H1 (cell line): ENCODE results near the gene TPPP3. TPM values are rescaled to one million over a fixed set of nuclear protein-coding genes. Genes with fewer than 3 reads are reported as not detected.

ENCODE experiments used
- BRCA1 ChIP-seq: IDR thresholded peaks from 2 replicates; pipeline ENCODE4 v1.6.1; 2012; ENCODE audit warnings: low read depth, low read length, improper control_type of control experiment
- CEBPB ChIP-seq: IDR thresholded peaks from 2 replicates; pipeline ENCODE4 v1.6.1; 2012; ENCODE audit warnings: low read depth, low read length
- E2F6 ChIP-seq: IDR thresholded peaks from 2 replicates; pipeline ENCODE4 v1.6.1; 2012; ENCODE audit warnings: inconsistent platforms
- POU5F1 ChIP-seq: IDR thresholded peaks from 2 replicates; pipeline ENCODE4 v1.6.1; 2011; ENCODE audit warnings: low read depth, mild to moderate bottlenecking, low read length, moderate library complexity
- SIX5 ChIP-seq: IDR thresholded peaks from 2 replicates; pipeline ENCODE4 v1.6.1; 2011; ENCODE audit warnings: mild to moderate bottlenecking, low read depth, low read length
- SP2 ChIP-seq: IDR thresholded peaks from 2 replicates; pipeline ENCODE4 v1.6.1; 2012; ENCODE audit warnings: mild to moderate bottlenecking, low read length, inconsistent platforms
- SRF ChIP-seq: IDR thresholded peaks from 2 replicates; pipeline ENCODE4 v1.6.1; 2011; ENCODE audit warnings: mild to moderate bottlenecking, low read depth, low read length, moderate library complexity
- TBP ChIP-seq: IDR thresholded peaks from 2 replicates; pipeline ENCODE4 v1.6.1; 2011; ENCODE audit warnings: low read depth, low read length, improper control_type of control experiment
- polyA plus RNA-seq, 7 experiments: library from polyadenylated mRNA; depleted of rRNA in 3 of 7; stranded (reverse) in 5 of 7; unstranded in 2 of 7; fragments of >200 nt in 5 of 7; fragments of 200-250 nt in 2 of 7; gene quantifications; 1 replicate in 5 of 7; 2 replicates in 1 of 7; 4 replicates in 1 of 7; pipeline versions ENCODE4 v1.2.1 to v1.2.3, GENCODE V29; 2011 to 2013; ENCODE audit warnings: missing spikeins in 2 of 7, mixed read lengths in 2 of 7
- total RNA-seq: library from RNA; stranded (reverse); fragmentation: NEBNext Ultra II Directional; extraction: Animal tissue kit (Norgen Biotek cat#: 25700); gene quantifications from 2 replicates; pipeline ENCODE4 v1.2.1, GENCODE V29; 2021
- TF ChIP-seq, protein P1 (sequence below), 3 experiments: IDR thresholded peaks; 1 replicate in 2 of 3; 2 replicates in 1 of 3; pipeline versions ENCODE4 v1.5.1 to v1.6.1; 2011; ENCODE audit warnings: low read length in 3 of 3, mild to moderate bottlenecking in 3 of 3, inconsistent platforms in 2 of 3, low read depth in 1 of 3, moderate library complexity in 1 of 3; ENCODE audit not compliant: insufficient read depth in 1 of 3; ENCODE audit errors: control extremely low read depth in 1 of 3

Gene TPPP3
- total and polyA plus RNA-seq, 2 of the 8 experiments (the other 6 are each of a cell fraction or from before 2014, with no cell fraction given): 0.77 to 1.0 TPM

DNA sequence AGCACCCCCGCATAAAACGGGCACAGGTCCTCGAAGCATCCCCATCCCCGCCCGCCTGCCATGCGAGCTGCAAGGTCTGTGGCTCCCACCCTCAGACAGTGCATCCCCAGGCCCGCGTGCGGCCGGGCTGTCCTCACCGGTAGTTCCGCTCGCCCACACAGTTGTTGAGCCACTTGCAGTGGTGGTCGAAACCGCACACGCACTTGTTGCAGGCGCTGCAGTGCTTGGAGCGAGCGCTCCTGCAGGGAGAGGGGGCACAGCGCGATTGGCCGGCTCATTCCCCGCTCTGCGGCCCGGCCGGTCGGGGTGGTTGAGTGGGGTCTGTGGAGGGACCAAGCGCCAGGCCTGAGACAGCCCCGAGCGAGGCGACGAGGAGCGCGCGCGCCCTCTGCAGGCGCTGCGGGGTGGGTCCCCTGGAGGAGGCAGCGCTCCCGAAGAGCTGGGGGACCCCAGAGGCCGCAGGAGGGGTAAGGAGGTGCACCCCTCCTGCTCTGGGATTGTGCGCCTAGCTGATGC lies 6.0 kb upstream of the TPPP3 start (continued):
- TF ChIP-seq, protein P1, sequence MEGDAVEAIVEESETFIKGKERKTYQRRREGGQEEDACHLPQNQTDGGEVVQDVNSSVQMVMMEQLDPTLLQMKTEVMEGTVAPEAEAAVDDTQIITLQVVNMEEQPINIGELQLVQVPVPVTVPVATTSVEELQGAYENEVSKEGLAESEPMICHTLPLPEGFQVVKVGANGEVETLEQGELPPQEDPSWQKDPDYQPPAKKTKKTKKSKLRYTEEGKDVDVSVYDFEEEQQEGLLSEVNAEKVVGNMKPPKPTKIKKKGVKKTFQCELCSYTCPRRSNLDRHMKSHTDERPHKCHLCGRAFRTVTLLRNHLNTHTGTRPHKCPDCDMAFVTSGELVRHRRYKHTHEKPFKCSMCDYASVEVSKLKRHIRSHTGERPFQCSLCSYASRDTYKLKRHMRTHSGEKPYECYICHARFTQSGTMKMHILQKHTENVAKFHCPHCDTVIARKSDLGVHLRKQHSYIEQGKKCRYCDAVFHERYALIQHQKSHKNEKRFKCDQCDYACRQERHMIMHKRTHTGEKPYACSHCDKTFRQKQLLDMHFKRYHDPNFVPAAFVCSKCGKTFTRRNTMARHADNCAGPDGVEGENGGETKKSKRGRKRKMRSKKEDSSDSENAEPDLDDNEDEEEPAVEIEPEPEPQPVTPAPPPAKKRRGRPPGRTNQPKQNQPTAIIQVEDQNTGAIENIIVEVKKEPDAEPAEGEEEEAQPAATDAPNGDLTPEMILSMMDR (IDR thresholded peaks at IDR 0.05; ENCODE audit: control extremely low read depth in 1 of 3, insufficient read depth in 1 of 3, low read depth in 1 of 3, low read length in 3 of 3): peak in 2 of 3 experiments; percentile 86 to 96; a peak in 3 of 4 replicates
- TF ChIP-seq SP2 (no peak), SRF (0 out of 2 replicates have a peak, but pooled peaks have one; percentile 24), TBP (peak; percentile 50; the same call in 1 of the 2 replicates), BRCA1 (no peak), E2F6 (peak; percentile 23; the same call in 1 of the 2 replicates), CEBPB (no peak), SIX5 (no peak), POU5F1 (no peak)
